ENCODE data around the gene TAC4. TPM values are rescaled to one million over a fixed set of nuclear protein-coding genes. Genes with fewer than 3 reads are reported as not detected.

The TAC4 gene
- total RNA-seq, 1 experiment from 2014 or later = not detected

- Histone ChIP-seq H2BK120ac (ENCODE audit: low read depth, low read length, poor library complexity, severe bottlenecking) (no peak overlapping the region), H2BK12ac (ENCODE audit: insufficient read length, low read depth, low read length) (no peak overlapping the region), H2BK5ac (ENCODE audit: insufficient read length, low read length) (no peak overlapping the region), H4K5ac (ENCODE audit: insufficient read length, low read depth, low read length) (no peak overlapping the region), H4K8ac (replicated peaks; ENCODE audit: insufficient read length, low read depth, low read length) (no peak overlapping the region), H3K4me1 (ENCODE audit: insufficient read depth, low read length) (no peaks in the 10 kb centered on the region), H2BK15ac (ENCODE audit: low read depth, low read length) (no peak overlapping the region), H4K91ac (ENCODE audit: insufficient read length, low read depth, low read length) (no peak overlapping the region), H3K27ac (ENCODE audit: insufficient read length, low read depth, low read length) (no peak overlapping the region), H3K23ac (ENCODE audit: insufficient read length, low read depth, low read length) (no peak overlapping the region), H3T11ph (ENCODE audit: low read length) (no peak overlapping the region), H3K4ac (ENCODE audit: low read depth, low read length) (no peak overlapping the region), H2BK20ac (ENCODE audit: low read depth, low read length, poor library complexity, severe bottlenecking) (no peak overlapping the region), H3K9me3 (ENCODE audit: control insufficient read depth, low read depth, low read length) (no peaks in the 10 kb centered on the region), H3K23me2 (ENCODE audit: insufficient read length, low read depth, low read length, poor library complexity, severe bottlenecking) (no peaks in the 10 kb centered on the region), H3K4me2 (ENCODE audit: insufficient read depth, insufficient read length, low read length) (no peak overlapping the region), H3K27me3 (ENCODE audit: insufficient read depth, low read length) (no peaks in the 10 kb centered on the region), H2AFZ (ENCODE audit: low read length) (no peak overlapping the region), H3K9ac (ENCODE audit: extremely low read depth, insufficient read length, low read length) (no peak overlapping the region), H3K56ac (ENCODE audit: insufficient read length, low read depth, low read length) (no peak overlapping the region), H3K18ac (ENCODE audit: insufficient read length, low read depth, low read length) (no peak overlapping the region), H3K79me2 (ENCODE audit: insufficient read depth, low read length) (no peaks in the 10 kb centered on the region), H3K14ac (ENCODE audit: insufficient read depth, low read length) (no peak overlapping the region), H3K79me1 (ENCODE audit: insufficient read depth, low read depth, low read length, poor library complexity, severe bottlenecking) (no peaks in the 10 kb centered on the region), H4K20me1 (ENCODE audit: control insufficient read depth, insufficient read depth, insufficient read length) (peaks cover 2% of the 10 kb centered on the region), H2AK5ac (ENCODE audit: insufficient read length, low read length) (no peak overlapping the region)
- Mint-ChIP-seq H3K27me3 (ENCODE audit: low read depth) (no peaks in the 10 kb centered on the region), H3K27ac (0 out of 7 replicates have a peak overlapping the region, but pooled peaks of 1 of the 3 experiments have one; percentile 13), H3K4me3 (no peak overlapping the region), H3K9me3 (no peaks in the 10 kb centered on the region), H3K4me1 (peaks cover 9 to 16% of the 10 kb centered on the region in 2 experiments), H3K36me3 (ENCODE audit: insufficient read depth in 1 of 3, low read depth in 3 of 3) (peaks cover 4 to 15% (median 7%) of the 10 kb centered on the region in 3 experiments; a peak in 4 of 7 replicates)
- DNase-seq = peak; percentile 72
- no CpG with 5 or more reads among the region's 6 CpGs for WGBS (ENCODE audit: extremely low coverage, insufficient read length, low lambda C conversion rate)
- TF ChIP-seq, protein P1, sequence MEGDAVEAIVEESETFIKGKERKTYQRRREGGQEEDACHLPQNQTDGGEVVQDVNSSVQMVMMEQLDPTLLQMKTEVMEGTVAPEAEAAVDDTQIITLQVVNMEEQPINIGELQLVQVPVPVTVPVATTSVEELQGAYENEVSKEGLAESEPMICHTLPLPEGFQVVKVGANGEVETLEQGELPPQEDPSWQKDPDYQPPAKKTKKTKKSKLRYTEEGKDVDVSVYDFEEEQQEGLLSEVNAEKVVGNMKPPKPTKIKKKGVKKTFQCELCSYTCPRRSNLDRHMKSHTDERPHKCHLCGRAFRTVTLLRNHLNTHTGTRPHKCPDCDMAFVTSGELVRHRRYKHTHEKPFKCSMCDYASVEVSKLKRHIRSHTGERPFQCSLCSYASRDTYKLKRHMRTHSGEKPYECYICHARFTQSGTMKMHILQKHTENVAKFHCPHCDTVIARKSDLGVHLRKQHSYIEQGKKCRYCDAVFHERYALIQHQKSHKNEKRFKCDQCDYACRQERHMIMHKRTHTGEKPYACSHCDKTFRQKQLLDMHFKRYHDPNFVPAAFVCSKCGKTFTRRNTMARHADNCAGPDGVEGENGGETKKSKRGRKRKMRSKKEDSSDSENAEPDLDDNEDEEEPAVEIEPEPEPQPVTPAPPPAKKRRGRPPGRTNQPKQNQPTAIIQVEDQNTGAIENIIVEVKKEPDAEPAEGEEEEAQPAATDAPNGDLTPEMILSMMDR (conservative IDR thresholded peaks at IDR 0.05) = peak; percentile 81
These were observed 4.0 kb downstream of the TAC4 start for GRCh38 chr17:49843774-49844350.
